Fibroblast of the conjunctiva (primary cell): ENCODE data around the gene SCN3A.

ENCODE experiments used
- DNase-seq: peaks from one replicate; pipeline ENCODE4 v3.0.0-alpha.2; 2010; ENCODE audit warnings: low read depth

Gene SCN3A

GRCh38 chr2:165203689-165204559 is at the start of gene SCN3A:
SCN3A (minus strand) TSS chr2:165204050; CDS start chr2:165176394, 27,656 bp downstream.
- DNase-seq = peak; percentile 21

GRCh38 chr2:165253178-165253577 is 49.3 kb upstream of the SCN3A start:
- DNase-seq = no peak

- DNase-seq = no peak
These were observed 47.5 kb upstream of the SCN3A start for GRCh38 chr2:165251366-165251765.

- DNase-seq = no peak
These were observed 44.4 kb upstream of the SCN3A start for GRCh38 chr2:165248238-165248637.

GRCh38 chr2:165245081-165245793 is 41.4 kb upstream of the SCN3A start:
- DNase-seq = no peak

GRCh38 chr2:165240916-165241315 is 37.1 kb upstream of the SCN3A start:
- DNase-seq = no peak

- no peak for DNase-seq
These were observed 36.1 kb upstream of the SCN3A start for GRCh38 chr2:165239856-165240515.

GRCh38 chr2:165239230-165239629 is 35.4 kb upstream of the SCN3A start, which contains the start of gene SCN2A:
SCN2A (plus strand) TSS chr2:165239414; CDS start chr2:165295824, 56,410 bp downstream.
- DNase-seq = peak; percentile 62

- DNase-seq = no peak
These were observed 34.4 kb upstream of the SCN3A start for GRCh38 chr2:165238295-165238694.

GRCh38 chr2:165237056-165237455 is 33.2 kb upstream of the SCN3A start:
- no peak for DNase-seq

- no peak for DNase-seq
These were observed 23.7 kb upstream of the SCN3A start for GRCh38 chr2:165227571-165227970.

GRCh38 chr2:165224941-165225340 is 21.1 kb upstream of the SCN3A start:
- DNase-seq = no peak

- DNase-seq = no peak
These were observed 15.6 kb upstream of the SCN3A start for GRCh38 chr2:165219481-165219880.

GRCh38 chr2:165214093-165214492 is 10.2 kb upstream of the SCN3A start:
- DNase-seq = no peak

GRCh38 chr2:165208094-165208493 is 4.2 kb upstream of the SCN3A start:
- DNase-seq = no peak

GRCh38 chr2:165205865-165206264 is 2.0 kb upstream of the SCN3A start:
- DNase-seq = no peak

- no peak for DNase-seq
These were observed 1.6 kb downstream of the SCN3A start for GRCh38 chr2:165202239-165202638.

- no peak for DNase-seq
These were observed 5.7 kb downstream of the SCN3A start for GRCh38 chr2:165198181-165198580.

GRCh38 chr2:165197346-165197745 is 6.5 kb downstream of the SCN3A start:
- DNase-seq = no peak

GRCh38 chr2:165196411-165196810 is 7.4 kb downstream of the SCN3A start:
- DNase-seq = no peak

GRCh38 chr2:165193178-165193777 is 10.6 kb downstream of the SCN3A start:
- DNase-seq = no peak

- no peak for DNase-seq
These were observed 11.1 kb downstream of the SCN3A start for GRCh38 chr2:165192729-165193128.
